Adrenal gland (tissue), 5 donors: ENCODE data around the gene IL17RA.

Experiments used
- POLR2A ChIP-seq, 2 donors: fragments of 450-650 bp; IDR thresholded peaks; one replicate each; pipeline ENCODE4 v1.6.1; 2017; ENCODE audit warnings: antibody characterized with exemption in 2 of 2, mild to moderate bottlenecking in 2 of 2, moderate library complexity in 1 of 2
- TF ChIP-seq, protein P1 (sequence below), 6 experiments: fragments of 450-650 bp in 4 of 6; fragments of 200-600 bp in 2 of 6; sonication (generic) in 1 of 6; IDR thresholded peaks; 1 replicate in 5 of 6; 2 replicates in 1 of 6; pipeline versions ENCODE4 v1.5.1 to v1.8.0; 2016 to 2021; ENCODE audit warnings: antibody characterized with exemption in 6 of 6, mild to moderate bottlenecking in 2 of 6, moderate library complexity in 1 of 6
- donor health status: DM: no; HTN: no; CAD: no.

DNA sequence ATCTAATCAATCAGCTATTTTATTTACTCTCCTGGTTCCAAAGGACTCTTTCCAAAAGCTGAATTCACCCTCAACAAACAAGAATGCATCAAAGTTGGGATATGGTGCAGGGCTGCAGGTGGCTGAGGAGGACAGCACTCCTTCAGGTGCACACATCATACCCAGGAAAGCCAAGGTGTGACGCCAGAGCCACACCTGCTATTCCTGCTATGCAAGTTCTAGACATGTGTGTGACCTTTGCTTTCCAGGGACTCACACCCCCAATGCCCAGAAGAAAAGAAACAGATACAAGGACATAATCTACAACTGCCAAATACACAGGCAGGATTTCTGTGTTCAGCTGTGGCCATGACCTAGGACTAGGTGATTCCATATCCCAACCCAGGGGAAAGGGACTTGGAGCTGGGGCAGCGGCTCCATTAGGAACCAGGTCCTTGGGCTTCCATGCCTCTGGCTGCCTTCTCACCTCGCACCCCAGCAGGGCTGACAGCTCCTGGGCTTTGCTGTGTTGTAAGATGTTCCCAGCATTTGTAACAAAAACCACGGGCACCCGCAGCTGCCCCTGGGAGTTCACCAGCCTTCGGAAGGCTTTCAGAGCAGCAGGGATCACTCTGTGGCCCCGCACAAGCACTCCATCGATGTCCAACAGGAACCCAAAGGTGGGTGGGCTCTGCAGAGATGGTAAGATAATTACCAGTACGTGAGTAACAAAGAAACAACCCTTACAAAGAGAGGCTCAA lies 64.4 kb downstream of the IL17RA start:
- TF ChIP-seq, protein P1, sequence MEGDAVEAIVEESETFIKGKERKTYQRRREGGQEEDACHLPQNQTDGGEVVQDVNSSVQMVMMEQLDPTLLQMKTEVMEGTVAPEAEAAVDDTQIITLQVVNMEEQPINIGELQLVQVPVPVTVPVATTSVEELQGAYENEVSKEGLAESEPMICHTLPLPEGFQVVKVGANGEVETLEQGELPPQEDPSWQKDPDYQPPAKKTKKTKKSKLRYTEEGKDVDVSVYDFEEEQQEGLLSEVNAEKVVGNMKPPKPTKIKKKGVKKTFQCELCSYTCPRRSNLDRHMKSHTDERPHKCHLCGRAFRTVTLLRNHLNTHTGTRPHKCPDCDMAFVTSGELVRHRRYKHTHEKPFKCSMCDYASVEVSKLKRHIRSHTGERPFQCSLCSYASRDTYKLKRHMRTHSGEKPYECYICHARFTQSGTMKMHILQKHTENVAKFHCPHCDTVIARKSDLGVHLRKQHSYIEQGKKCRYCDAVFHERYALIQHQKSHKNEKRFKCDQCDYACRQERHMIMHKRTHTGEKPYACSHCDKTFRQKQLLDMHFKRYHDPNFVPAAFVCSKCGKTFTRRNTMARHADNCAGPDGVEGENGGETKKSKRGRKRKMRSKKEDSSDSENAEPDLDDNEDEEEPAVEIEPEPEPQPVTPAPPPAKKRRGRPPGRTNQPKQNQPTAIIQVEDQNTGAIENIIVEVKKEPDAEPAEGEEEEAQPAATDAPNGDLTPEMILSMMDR (IDR thresholded peaks at IDR 0.05), result no peak
- no peak for TF ChIP-seq POLR2A (IDR thresholded peaks at IDR 0.05)
